HG02970 (cell line): ENCODE data around the gene PRSS16.
"Not testable (repeated sequence)": the region's sequence is repeated elsewhere in the genome, so short reads cannot be mapped to it uniquely, and the experiment has no call there.

Experiments
- ATAC-seq: cut with Tn5 transposase; IDR thresholded peaks from one replicate; pipeline ENCODE4 v1.9.1; 2021; ENCODE audit warnings: mild to moderate bottlenecking, moderate library complexity, moderate number of reproducible peaks; ENCODE audit not compliant: unreplicated experiment, low FRiP score

PRSS16 gene

GRCh38 chr6:27241443-27241842 lies 6.1 kb upstream of the PRSS16 start:
- ATAC-seq: no peak

GRCh38 chr6:27242589-27243265 lies 4.8 kb upstream of the PRSS16 start:
- ATAC-seq: no peak

- no peak for ATAC-seq
These were observed 1.3 kb downstream of the PRSS16 start for GRCh38 chr6:27248783-27249182.

GRCh38 chr6:27250277-27251111 lies 3.0 kb downstream of the PRSS16 start:
- ATAC-seq: no peak

- ATAC-seq: peak; percentile 55
These were observed 3.7 kb downstream of the PRSS16 start for GRCh38 chr6:27251112-27251605.

GRCh38 chr6:27251606-27252251 lies 4.2 kb downstream of the PRSS16 start:
- peak; percentile 71 for ATAC-seq

GRCh38 chr6:27254566-27254965 lies 7.1 kb downstream of the PRSS16 start:
- ATAC-seq: no peak

GRCh38 chr6:27255866-27256265 lies 8.4 kb downstream of the PRSS16 start:
- no peak for ATAC-seq

GRCh38 chr6:27260369-27260768 lies 12.9 kb downstream of the PRSS16 start:
- no peak for ATAC-seq

GRCh38 chr6:27260836-27261375 lies 13.4 kb downstream of the PRSS16 start:
- ATAC-seq: no peak

- ATAC-seq: no peak
These were observed 16.4 kb downstream of the PRSS16 start for GRCh38 chr6:27263886-27264285.

- ATAC-seq: not testable (repeated sequence)
These were observed 19.5 kb downstream of the PRSS16 start for GRCh38 chr6:27267003-27267402.

GRCh38 chr6:27267857-27268434 lies 20.4 kb downstream of the PRSS16 start:
- no peak for ATAC-seq

GRCh38 chr6:27268803-27269202 lies 21.3 kb downstream of the PRSS16 start:
- ATAC-seq: no peak

- ATAC-seq: no peak
These were observed 26.3 kb downstream of the PRSS16 start for GRCh38 chr6:27273783-27274182.

GRCh38 chr6:27275025-27275956 lies 27.8 kb downstream of the PRSS16 start:
- ATAC-seq: no peak

- ATAC-seq: no peak
These were observed 32.1 kb downstream of the PRSS16 start for GRCh38 chr6:27279513-27280063.

GRCh38 chr6:27280064-27280539 lies 32.6 kb downstream of the PRSS16 start:
- no peak for ATAC-seq

GRCh38 chr6:27280540-27281000 lies 33.1 kb downstream of the PRSS16 start:
- ATAC-seq: no peak
